Neural progenitor cell (in vitro differentiated cells): ENCODE measurements around the gene MACROD2.

Experiments used
- CTCF ChIP-seq: fragments of 200-600 bp; sonication (generic); IDR thresholded peaks from 2 replicates; pipeline ENCODE4 v1.5.1; 2017; ENCODE audit warnings: antibody characterized with exemption, mild to moderate bottlenecking
- EZH2phosphoT487 ChIP-seq: fragments of 200-600 bp; sonication (generic); IDR thresholded peaks from 2 replicates; pipeline ENCODE4 v1.6.1; 2017; ENCODE audit warnings: antibody characterized with exemption

GRCh38 chr20:14478126-14478525 is 482.8 kb downstream of the MACROD2 start:
- TF ChIP-seq CTCF (no peak), EZH2phosphoT487 (no peak)
